Peyer's patch (tissue), 4 donors: Measurements from ENCODE around the gene ZNF83.

Experiments used
- POLR2A ChIP-seq, 2 donors: fragments of 450-650 bp; IDR thresholded peaks; one replicate each; pipeline ENCODE4 v1.5.1; 2017; ENCODE audit warnings: antibody characterized with exemption in 2 of 2, mild to moderate bottlenecking in 2 of 2, moderate library complexity in 2 of 2
- TF ChIP-seq, protein P1 (sequence below), 6 experiments: fragments of 450-650 bp in 4 of 6; fragments of 200-600 bp in 2 of 6; sonication (generic) in 1 of 6; IDR thresholded peaks; one replicate each; pipeline ENCODE4 v1.5.1; 2017 to 2019; ENCODE audit warnings: antibody characterized with exemption in 6 of 6, mild to moderate bottlenecking in 3 of 6, moderate library complexity in 1 of 6

DNA sequence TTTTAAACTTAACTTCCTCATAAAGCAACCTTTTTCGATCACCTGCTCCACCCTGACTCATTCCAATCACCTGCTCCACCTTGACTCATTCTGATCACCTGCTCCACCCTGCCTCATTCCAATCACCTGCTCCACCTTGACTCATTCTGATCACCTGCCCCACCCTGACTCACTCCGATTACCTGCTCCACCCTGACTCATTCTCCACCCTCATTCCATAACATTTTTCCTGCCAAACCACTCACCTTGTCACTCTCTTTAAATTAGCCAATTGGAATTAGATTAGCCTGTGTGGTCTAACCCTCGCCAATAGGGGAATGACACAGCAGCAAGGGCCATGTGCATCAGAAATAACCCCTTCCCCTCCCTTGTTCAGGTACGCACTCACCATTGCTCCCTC is 31.9 kb upstream of the ZNF83 start:
- TF ChIP-seq, protein P1, sequence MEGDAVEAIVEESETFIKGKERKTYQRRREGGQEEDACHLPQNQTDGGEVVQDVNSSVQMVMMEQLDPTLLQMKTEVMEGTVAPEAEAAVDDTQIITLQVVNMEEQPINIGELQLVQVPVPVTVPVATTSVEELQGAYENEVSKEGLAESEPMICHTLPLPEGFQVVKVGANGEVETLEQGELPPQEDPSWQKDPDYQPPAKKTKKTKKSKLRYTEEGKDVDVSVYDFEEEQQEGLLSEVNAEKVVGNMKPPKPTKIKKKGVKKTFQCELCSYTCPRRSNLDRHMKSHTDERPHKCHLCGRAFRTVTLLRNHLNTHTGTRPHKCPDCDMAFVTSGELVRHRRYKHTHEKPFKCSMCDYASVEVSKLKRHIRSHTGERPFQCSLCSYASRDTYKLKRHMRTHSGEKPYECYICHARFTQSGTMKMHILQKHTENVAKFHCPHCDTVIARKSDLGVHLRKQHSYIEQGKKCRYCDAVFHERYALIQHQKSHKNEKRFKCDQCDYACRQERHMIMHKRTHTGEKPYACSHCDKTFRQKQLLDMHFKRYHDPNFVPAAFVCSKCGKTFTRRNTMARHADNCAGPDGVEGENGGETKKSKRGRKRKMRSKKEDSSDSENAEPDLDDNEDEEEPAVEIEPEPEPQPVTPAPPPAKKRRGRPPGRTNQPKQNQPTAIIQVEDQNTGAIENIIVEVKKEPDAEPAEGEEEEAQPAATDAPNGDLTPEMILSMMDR (IDR thresholded peaks at IDR 0.05) = no peak
- no peak for TF ChIP-seq POLR2A (IDR thresholded peaks at IDR 0.05)
